Ishikawa (cell line): ENCODE measurements around the gene KIAA0825.

Experiments
- CEBPB ChIP-seq: IDR thresholded peaks from 2 replicates; pipeline ENCODE4 v1.6.1; 2012
- CREB1 ChIP-seq: IDR thresholded peaks from 2 replicates; pipeline ENCODE4 v1.6.1; 2012; ENCODE audit warnings: low read depth
- EGR1 ChIP-seq: IDR thresholded peaks from 2 replicates; pipeline ENCODE4 v1.6.1; 2012
- EP300 ChIP-seq: IDR thresholded peaks from 2 replicates; pipeline ENCODE4 v1.6.1; 2012; ENCODE audit warnings: borderline replicate concordance
- FOXM1 ChIP-seq: IDR thresholded peaks from 2 replicates; pipeline ENCODE4 v1.6.1; 2012; ENCODE audit warnings: low read depth, borderline replicate concordance
- MAX ChIP-seq: IDR thresholded peaks from 2 replicates; pipeline ENCODE4 v1.6.1; 2012
- NFIC ChIP-seq: IDR thresholded peaks from 2 replicates; pipeline ENCODE4 v1.6.1; 2012
- RAD21 ChIP-seq: IDR thresholded peaks from 2 replicates; pipeline ENCODE4 v1.6.1; 2012; ENCODE audit warnings: low read depth
- REST ChIP-seq: IDR thresholded peaks from 2 replicates; pipeline ENCODE4 v1.6.1; 2012; ENCODE audit warnings: low read depth, mild to moderate bottlenecking
- TAF1 ChIP-seq: IDR thresholded peaks from 2 replicates; pipeline ENCODE4 v1.6.1; 2012; ENCODE audit warnings: low read depth, mild to moderate bottlenecking
- TCF12 ChIP-seq: IDR thresholded peaks from 2 replicates; pipeline ENCODE4 v1.6.1; 2012; ENCODE audit warnings: low read depth
- TEAD4 ChIP-seq: IDR thresholded peaks from 2 replicates; pipeline ENCODE4 v1.6.1; 2012
- USF1 ChIP-seq: IDR thresholded peaks from 2 replicates; pipeline ENCODE4 v1.6.1; 2012
- YY1 ChIP-seq: IDR thresholded peaks from 2 replicates; pipeline ENCODE4 v1.6.1; 2012; ENCODE audit warnings: low read depth
- ZBTB7A ChIP-seq: IDR thresholded peaks from 2 replicates; pipeline ENCODE4 v1.6.1; 2012; ENCODE audit warnings: low read depth

KIAA0825 gene

GRCh38 chr5:94459915-94460314, 158.5 kb downstream of the KIAA0825 start:
- no peak for TF ChIP-seq RAD21
- no peak for TF ChIP-seq FOXM1
- no peak for TF ChIP-seq CREB1
- TF ChIP-seq REST, result no peak
- TF ChIP-seq NFIC, result no peak
- TF ChIP-seq EGR1, result no peak
- no peak for TF ChIP-seq EP300
- TF ChIP-seq YY1, result no peak
- TF ChIP-seq CEBPB, result no peak
- no peak for TF ChIP-seq TEAD4
- no peak for TF ChIP-seq ZBTB7A
- TF ChIP-seq USF1, result no peak
- no peak for TF ChIP-seq MAX
- no peak for TF ChIP-seq TAF1
- TF ChIP-seq TCF12, result no peak

- TF ChIP-seq ZBTB7A, result no peak
- no peak for TF ChIP-seq TCF12
- TF ChIP-seq YY1, result no peak
- no peak for TF ChIP-seq NFIC
- TF ChIP-seq CEBPB, result no peak
- TF ChIP-seq USF1, result no peak
- TF ChIP-seq RAD21, result no peak
- no peak for TF ChIP-seq FOXM1
These were observed 160.6 kb downstream of the KIAA0825 start for GRCh38 chr5:94457788-94458187.

- TF ChIP-seq TAF1 (no peak), EGR1 (no peak), ZBTB7A (no peak), RAD21 (no peak), YY1 (no peak)
These were observed 172.7 kb downstream of the KIAA0825 start for GRCh38 chr5:94445726-94446125.

- TF ChIP-seq TCF12 (no peak), EGR1 (no peak), USF1 (no peak)
These were observed 175.4 kb downstream of the KIAA0825 start for GRCh38 chr5:94442991-94443390.

- TF ChIP-seq FOXM1 (no peak), CEBPB (no peak), RAD21 (no peak), NFIC (no peak), TCF12 (no peak), TEAD4 (no peak), TAF1 (no peak), YY1 (no peak), EP300 (no peak), USF1 (no peak), CREB1 (no peak)
These were observed 176.3 kb downstream of the KIAA0825 start for GRCh38 chr5:94442076-94442475.

GRCh38 chr5:94440015-94440414, 178.4 kb downstream of the KIAA0825 start:
- TF ChIP-seq NFIC (no peak), FOXM1 (no peak), REST (no peak), CEBPB (no peak), TAF1 (no peak), MAX (no peak), TCF12 (no peak), USF1 (no peak), CREB1 (no peak), EP300 (no peak), RAD21 (no peak), ZBTB7A (no peak), YY1 (no peak), EGR1 (no peak), TEAD4 (no peak)
